LHCN-M2 (cell line): Measurements from ENCODE around the gene KLF4. TPM values are rescaled to one million over a fixed set of nuclear protein-coding genes. Genes with fewer than 3 reads are reported as not detected.

Experiments
- DNase-seq: peaks from one replicate; pipeline ENCODE4 v3.0.0-alpha.2; 2012; ENCODE audit warnings: low read depth
- total RNA-seq: library from RNA; depleted of rRNA; stranded (reverse); fragments of >200 nt; gene quantifications from 2 replicates; pipeline ENCODE4 v1.2.3, GENCODE V29; 2014

Gene KLF4
- total RNA-seq, 1 experiment from 2014 or later, result 4.9 TPM

DNA sequence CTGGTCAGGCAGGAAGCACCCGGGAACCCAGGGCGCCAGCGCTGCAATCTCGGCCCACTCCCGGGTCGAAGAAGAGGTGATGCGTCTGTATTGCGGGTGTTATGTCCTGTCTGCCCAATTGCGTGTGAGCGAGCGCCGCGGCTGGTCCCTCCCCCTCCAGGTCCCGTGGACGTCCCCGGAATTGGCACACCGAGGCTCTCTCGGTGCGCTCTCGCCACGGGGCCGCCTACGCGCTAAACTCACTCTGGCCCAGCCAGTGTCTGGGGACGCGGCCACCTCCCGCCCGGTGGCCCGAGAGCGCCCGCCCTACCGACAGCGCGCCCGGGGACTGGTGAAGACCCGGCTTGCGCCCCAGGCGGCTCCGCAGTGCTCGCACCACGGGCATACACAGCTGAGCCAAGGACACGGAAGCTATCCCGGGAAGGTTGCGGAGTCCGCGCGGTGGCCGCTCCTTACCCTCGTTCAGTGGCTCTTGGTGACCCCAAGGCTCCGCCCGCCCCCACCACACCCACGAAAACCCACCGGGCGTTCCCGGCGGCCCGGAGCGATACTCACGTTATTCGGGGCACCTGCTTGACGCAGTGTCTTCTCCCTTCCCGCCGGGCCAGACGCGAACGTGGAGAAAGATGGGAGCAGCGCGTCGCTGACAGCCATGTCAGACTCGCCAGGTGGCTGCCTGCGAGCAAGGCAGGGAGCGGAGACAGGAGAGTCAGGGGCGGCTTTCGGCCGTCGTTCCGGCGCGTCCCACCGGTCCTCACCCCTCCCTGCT, 1.0 kb downstream of the KLF4 start:
- no peak for DNase-seq

DNA sequence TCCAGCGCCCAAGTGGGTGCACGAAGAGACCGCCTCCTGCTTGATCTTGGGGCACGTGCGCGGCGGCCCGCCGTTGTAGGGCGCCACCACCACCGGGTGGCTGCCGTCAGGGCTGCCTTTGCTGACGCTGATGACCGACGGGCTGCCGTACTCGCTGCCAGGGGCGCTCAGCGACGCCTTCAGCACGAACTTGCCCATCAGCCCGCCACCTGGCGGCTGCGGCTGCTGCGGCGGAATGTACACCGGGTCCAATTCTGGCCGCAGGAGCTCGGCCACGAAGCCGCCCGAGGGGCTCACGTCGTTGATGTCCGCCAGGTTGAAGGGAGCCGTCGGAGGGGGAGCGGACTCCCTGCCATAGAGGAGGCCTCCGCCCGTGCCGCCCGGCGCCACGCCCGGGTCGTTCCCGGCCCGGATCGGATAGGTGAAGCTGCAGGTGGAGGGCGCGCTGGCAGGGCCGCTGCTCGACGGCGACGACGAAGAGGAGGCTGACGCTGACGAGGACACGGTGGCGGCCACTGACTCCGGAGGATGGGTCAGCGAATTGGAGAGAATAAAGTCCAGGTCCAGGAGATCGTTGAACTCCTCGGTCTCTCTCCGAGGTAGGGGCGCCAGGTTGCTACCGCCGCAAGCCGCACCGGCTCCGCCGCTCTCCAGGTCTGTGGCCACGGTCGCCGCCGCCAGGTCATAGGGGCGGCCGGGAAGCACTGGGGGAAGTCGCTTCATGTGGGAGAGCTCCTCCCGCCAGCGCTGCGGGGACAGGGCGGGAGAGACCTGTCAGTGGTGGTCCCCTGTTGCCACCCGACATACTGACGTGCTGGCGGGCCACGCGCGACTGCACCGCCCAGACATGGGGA, 1.8 kb downstream of the KLF4 start:
- no peak for DNase-seq

DNA sequence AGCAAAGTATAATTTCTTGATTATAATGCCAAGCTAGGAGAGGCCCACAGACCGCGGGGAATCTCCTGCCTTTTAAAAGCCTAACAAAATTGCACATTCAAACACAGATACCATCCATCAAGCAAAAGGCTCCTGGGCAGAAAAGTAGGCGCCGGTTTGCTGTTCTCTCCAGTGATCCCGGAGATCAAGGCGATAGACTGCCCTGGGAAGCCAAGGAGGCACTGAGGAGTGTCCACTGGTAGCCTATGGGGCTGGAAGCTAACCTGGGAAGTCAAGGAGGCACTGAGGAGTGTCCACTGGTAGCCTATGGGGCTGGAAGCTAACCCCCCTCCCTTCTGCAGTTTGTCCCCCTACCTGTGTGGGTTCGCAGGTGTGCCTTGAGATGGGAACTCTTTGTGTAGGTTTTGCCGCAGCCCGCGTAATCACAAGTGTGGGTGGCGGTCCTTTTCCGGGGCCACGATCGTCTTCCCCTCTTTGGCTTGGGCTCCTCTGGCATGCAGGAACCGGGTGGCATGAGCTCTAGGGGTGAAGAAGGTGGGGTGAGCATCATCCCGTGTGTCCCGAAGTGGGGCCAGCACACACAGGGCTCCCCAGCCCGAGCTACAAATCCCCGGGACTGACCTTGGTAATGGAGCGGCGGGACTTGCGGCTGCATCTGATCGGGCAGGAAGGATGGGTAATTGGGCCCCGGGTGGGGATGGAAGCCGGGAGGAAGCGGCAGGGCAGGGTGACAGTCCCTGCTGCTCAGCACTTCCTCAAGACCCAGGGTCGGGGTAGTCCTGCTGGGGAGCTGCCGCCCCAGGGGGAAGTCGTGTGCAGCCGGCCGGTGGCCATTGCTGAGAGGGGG, 2.7 kb downstream of the KLF4 start:
- DNase-seq, result no peak

DNA sequence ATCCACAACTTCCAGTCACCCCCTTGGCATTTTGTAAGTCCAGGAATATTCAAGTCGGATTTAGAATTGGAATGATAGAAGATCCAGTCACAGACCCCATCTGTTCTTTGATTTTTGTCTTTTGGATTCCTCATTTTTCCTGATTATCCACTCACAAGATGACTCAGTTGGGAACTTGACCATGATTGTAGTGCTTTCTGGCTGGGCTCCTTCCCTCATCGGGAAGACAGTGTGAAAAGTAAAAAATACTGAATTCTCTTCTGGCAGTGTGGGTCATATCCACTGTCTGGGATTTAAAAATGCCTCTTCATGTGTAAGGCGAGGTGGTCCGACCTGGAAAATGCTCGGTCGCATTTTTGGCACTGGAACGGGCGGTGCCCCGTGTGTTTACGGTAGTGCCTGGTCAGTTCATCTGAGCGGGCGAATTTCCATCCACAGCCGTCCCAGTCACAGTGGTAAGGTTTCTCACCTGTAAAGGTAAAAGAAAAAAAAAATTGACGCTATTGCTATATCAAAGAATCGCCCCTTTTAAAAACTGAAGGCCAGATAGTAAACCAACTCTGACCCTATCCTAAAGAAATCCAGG, 4.0 kb downstream of the KLF4 start:
- no peak for DNase-seq

DNA sequence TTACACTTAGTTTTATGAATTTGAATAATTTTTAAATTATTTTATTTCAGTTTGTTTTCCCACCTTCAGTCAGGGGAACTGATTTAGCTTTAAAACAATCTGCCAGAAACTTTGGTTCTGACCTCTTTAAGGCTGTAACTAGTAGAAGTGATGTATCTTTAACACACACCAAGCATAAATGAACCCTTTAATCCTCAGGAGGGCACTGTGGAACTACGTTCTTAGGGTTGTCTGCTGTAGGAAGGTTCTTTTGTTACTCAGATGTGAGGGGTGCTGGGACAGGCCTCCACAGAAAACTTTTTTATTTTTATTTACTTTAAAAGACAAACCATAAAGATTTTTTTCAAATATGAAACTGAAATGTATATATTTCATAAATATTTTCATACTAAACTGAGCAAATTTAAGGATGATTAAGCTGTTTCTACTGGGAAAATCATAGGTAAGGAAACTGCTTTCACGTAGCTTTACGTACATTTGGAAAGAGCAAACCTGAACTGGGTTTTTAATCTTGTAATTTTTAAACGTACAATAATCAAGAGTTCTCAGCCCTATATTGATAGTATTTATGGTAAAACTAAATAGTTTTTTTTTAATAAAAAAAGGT, 5.3 kb downstream of the KLF4 start:
- peak; percentile 74 for DNase-seq

DNA sequence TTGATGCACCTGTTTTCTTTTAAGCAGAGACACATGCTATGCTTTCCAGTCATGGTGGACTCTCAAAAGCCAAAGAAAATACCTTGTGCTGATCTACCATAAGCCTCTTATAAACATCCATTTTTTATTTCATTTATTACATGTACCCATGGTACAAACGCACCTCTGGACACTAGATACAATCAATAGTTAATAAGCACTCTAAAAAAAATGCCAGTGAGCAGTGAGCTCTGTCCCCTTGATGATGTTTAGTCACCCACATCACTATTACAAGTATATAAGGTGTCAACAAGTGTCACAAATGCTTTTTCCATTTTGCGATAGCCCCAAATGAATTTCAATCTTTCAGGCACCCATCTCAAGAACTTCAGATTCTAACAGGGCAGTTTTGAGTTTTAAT, 5.9 kb downstream of the KLF4 start:
- no peak for DNase-seq

DNA sequence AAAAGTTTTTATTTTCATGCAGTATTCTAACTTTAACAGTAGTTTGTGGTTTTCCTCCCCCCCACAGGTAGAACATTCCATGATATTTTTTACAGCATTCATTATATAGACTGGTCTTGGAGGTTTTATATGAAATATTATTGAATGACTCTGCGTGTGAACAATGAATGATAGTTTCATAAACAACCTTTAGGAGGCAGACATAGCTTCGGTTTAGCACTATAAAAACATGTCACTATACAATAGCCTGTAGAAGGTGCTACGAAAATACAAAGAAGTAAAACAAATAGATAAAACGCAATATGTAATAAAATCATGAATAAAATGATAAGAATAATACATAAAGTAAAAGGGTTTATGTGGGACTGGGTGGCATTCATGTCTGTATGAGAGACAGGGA, 8.5 kb downstream of the KLF4 start:
- DNase-seq, result no peak

DNA sequence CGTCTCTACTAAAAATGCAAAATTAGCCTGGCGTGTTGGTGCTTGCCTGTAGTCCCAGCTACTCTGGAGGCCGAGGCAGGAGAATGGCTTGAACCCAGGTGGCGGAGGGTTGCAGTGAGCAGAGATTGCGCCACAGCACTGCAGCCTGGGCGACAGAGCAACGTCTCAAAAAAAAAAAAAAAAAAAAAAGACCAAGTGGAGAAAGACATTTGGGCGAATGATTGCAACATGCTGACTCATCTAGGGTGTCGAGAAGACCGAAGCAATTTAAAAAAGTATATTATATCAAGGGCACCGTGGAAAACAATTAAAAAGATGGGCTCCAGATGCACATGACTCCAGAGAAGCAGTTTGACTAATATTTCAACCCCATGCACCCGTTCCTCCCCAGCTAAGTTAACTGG, 9.2 kb downstream of the KLF4 start:
- peak; percentile 66 for DNase-seq

DNA sequence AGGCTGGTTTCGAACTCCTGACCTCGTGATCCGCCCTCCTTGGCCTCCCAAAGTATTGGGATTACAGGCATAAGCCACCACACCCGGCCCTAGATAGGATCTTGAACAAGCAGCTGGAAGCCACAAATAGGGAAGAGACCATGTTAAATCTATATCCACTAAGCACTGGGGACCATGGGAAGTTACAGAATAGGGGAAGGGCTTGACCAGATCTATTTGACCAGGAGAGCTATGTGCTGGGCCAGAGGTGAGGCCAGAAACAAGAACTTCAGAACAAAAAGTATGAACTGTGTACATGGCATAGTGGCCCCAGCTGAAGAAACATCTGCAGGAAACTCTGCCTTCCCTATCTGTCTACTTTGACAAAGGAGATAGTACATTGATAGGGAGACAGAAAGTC, 10.8 kb downstream of the KLF4 start:
- no peak for DNase-seq

DNA sequence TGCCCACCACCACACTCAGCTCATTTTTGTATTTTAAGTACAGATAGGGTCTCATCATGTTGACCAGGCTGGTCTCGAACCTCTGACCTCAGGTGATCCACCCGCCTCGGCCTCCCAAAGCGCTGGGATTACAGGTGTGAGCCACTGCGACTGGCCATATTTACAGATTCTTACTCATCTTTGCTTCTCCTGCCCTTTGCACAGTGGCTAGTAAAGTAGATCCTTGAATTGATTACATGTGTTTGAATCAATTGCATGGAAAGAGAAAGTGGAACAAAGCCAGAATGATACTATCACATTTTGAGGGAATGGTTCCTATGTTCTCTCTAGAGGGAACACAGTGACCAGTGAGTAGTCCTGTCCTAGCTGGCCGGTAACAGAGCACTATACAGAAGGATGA, 15.4 kb downstream of the KLF4 start:
- no peak for DNase-seq

DNA sequence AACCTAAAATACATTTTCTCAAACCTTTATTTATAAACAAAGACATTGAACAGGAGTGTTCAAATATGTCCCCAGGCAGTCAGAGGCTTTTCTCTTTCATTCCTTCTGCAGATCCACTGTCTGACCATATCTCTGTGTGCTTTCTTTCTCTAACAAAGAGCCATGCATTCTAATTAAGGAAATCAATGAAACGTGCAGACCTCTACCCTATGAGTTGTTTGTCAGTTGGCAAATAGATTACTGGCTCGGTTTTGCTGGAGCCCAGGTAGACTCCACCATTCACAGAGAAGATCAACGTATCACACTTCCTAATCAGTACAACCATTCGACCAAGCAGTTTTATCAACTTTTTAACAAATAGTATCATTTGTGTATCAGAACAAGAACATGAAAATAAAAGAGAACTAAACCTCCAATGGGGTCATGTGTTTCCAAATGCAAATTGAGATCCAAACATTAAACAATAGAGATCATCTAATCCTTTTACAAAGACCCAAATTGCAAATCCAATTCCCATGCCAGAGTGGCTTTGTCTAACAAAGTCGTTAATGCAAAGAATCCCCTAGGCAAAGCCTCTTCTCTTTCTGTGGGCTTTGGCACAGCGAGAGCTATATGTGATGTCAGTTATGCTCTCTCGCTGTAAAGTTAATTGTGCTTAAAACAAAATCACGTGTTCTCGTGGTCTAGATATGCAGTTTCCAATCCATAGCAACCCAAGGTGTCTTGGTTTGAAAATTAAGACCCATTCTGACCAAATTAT, 16.8 kb downstream of the KLF4 start:
- DNase-seq, result no peak

DNA sequence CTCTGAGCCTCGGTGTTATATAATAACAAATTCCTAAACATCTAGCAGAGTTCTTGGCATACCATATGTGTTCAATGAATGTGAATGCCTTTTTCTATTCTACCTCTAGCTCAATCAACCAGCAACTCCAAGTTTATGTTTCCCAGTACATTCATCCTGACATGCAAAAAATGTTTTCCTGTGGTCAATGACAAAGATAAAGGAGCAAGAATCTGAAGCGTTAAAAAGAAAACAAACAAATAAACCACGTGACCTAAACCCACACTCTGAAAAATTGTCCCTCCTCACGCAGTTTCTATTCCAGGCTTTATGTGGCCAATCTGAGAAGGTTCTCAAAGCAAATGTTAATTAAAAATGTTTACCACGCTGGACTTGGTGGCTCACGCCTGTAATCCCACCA, 18.0 kb downstream of the KLF4 start:
- DNase-seq, result peak; percentile 33

DNA sequence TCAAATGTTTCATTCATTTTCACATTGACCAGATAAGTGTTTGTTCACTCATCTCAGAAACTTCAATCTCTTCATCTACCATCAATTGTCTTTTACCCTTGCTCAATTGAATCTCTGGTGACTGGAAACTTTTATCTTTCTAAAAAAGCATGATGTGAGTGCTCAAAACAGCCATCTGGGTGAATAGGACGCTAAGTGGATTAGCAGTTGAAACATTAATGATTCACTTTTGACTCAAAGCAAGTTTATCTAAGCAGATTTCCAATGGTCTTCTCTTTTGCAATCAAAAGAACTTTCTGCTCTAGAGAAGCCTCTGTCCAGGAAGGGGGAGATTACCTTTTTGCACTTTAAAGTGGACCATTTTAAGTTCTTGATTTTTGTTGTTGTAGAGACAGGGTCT, 22.2 kb downstream of the KLF4 start:
- no peak for DNase-seq

DNA sequence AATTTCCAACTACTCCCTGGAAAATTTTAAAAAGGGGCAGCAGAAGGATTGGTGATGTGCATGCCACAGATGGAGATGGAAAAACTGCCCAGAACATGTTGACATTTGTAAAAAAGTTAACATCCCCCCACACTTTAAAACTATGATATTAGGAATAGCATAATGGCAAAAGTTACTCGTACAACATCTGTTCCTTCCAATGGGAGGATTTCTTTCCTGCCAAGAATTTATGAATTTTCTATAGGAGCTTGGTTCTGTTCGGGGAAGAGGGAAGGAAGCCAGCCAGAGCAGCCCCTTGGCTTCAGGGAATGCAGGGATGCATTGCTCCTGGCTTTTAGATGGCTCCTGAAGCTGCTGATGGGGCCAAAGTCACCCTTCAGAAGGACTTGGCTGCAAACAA, 22.7 kb downstream of the KLF4 start:
- no peak for DNase-seq

DNA sequence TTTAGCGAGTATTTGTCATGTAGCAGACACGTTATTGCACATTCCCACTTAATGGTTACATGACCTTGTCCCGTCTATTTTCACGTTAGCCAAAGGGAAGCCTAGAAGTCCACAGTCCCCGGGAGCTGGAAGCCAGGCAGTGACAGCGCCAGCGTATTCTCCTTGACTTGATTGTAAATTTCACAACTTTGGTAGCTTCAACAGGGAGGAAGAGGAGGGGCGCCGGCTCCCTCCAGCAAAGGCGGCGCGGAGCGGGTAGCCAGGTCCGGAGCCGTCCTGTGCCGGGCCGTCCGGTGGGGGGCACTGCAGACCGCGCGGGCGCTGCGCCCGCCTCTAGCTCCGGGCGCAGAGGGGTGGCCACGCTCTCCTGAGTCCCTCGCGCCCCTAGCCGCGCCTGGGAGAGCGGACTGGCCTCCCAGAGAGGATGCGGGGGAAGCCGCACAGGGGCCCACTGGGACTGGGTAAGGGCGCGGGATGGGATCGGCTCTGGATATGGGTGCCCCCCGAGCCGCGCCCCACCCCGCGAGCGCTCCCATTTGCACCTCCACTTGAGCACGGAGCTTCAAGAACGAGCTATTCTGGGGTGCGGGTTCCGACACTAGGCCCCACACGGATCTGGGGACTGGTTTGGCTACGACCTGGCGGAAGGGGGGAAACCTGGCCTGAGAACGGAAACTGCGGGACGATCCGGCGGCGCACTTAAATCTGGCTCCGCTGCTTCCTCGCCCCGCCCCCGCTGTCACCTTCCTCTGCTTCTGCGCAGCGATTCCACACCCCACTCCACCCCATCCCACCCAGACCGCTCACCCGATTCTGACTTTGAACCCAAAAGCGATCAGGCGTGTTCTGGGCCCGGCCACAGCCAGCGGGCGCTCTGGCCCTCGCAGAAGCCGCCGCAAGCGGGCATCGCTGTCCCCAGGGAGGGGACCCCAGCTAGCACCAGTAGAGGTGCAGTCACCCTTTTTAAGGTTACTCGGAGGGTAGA, 23.8 kb downstream of the KLF4 start:
- peak; percentile 37 for DNase-seq

DNA sequence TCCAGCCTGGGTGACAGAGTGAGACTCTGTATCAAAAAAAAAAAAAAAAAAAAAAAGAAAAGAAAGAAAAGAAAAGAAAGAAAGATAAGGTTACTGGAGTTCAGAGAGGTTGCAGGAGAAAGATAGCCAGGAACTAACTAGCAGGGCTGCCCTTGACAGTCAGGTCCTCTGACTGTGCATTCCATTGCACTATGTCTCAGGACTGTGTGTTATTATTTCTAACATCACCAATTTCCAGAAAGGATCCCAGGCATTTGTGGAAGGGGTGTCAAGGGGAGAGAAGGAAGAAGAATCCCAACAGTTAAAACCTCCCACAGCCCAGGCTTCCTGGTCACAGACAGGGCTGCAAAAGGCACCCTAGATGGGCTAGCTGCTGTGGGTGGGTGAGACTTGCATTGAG, 25.1 kb downstream of the KLF4 start:
- no peak for DNase-seq

DNA sequence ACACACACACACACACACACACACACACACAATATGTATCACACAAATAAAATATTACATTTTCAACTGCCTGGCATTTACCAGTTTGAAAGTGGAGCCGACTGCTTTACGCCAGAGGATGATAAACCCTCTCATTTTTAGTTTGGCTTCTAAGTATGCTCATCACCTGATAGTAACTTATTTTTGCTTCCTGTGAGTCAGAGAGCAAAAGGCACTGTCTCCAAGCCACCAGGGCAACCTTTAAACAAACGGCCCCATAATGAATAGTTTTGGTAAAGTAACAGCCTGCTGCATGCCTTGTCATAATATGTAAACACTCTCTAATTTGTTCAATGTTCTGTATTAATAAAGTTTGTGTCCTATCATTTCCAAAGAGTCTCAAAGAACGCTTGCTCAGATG, 26.9 kb downstream of the KLF4 start:
- peak; percentile 52 for DNase-seq

DNA sequence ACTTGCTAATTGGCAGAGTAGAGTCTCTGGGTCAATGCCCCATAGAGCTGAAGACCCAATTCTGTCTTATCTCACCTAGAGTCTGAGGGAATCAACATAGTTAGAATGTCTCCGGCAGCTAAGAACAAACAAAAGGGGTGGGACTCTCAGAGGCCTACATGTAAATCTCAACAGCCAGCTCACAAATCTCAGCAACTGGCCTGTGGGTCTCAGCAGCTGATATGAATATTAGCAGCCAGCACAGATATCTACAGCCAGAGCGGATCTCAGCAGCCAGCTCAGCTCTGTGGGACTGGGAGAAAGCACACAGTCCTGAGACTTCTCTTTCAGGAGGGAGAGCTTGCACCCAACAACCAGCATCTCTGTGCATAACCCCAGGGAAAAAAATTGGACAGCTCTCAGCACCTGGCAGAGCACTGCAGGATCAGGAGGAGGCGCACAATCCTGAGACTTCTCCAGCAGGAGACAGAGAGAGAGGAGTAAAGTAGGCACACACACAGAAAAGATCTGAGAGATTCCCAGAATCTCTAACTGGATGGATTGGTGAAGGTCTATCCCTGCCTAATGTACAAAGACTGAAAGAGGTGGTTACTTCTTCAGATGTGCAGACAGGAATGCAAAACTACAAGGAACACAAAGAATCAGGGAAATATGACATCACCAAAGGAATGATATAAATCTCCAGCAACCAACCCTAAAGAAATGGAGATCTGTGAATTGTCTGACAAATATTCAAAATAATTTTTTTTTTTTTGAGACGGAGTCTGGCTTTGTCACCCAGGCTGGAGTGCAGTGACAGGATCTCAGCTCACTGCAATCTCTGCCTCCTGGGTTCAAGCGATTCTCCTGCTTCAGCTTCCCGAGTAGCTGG, 29.2 kb downstream of the KLF4 start:
- no peak for DNase-seq
